ENCODE measurements around the gene DPEP1.

DNA sequence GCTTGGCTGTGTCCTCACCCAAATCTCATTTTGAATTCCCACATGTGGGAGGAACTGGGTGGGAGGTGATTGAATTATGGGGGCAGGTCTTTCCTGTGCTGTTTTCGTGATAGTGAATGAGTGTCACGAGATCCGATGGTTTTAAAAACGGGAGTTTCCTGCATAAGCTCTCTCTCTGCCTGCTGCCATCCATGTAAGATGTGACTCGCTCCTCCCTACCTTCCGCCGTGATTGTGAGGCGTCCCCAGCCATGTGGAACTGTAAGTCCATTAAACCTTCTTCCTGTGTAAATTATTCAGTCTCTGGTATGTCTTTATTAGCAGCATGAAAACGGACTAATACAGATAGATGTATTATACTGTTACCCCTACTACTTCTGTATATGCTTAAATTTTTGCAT lies 47.8 kb downstream of the DPEP1 start:
- TF ChIP-seq, protein P1, sequence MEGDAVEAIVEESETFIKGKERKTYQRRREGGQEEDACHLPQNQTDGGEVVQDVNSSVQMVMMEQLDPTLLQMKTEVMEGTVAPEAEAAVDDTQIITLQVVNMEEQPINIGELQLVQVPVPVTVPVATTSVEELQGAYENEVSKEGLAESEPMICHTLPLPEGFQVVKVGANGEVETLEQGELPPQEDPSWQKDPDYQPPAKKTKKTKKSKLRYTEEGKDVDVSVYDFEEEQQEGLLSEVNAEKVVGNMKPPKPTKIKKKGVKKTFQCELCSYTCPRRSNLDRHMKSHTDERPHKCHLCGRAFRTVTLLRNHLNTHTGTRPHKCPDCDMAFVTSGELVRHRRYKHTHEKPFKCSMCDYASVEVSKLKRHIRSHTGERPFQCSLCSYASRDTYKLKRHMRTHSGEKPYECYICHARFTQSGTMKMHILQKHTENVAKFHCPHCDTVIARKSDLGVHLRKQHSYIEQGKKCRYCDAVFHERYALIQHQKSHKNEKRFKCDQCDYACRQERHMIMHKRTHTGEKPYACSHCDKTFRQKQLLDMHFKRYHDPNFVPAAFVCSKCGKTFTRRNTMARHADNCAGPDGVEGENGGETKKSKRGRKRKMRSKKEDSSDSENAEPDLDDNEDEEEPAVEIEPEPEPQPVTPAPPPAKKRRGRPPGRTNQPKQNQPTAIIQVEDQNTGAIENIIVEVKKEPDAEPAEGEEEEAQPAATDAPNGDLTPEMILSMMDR (IDR thresholded peaks at IDR 0.05), result no peak
- TF ChIP-seq IRF2 (CRISPR knock-in tag; IDR thresholded peaks at IDR 0.05; ENCODE audit: borderline replicate concordance, low read depth), result no peak
- TF ChIP-seq, protein P2, sequence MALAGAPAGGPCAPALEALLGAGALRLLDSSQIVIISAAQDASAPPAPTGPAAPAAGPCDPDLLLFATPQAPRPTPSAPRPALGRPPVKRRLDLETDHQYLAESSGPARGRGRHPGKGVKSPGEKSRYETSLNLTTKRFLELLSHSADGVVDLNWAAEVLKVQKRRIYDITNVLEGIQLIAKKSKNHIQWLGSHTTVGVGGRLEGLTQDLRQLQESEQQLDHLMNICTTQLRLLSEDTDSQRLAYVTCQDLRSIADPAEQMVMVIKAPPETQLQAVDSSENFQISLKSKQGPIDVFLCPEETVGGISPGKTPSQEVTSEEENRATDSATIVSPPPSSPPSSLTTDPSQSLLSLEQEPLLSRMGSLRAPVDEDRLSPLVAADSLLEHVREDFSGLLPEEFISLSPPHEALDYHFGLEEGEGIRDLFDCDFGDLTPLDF (CRISPR knock-in tag; IDR thresholded peaks at IDR 0.05), result no peak
- TF ChIP-seq CBFB (CRISPR knock-in tag; IDR thresholded peaks at IDR 0.05; ENCODE audit: low read depth), result no peak
- no peak for TF ChIP-seq HMGXB4 (CRISPR knock-in tag; IDR thresholded peaks at IDR 0.05)
- no peak for TF ChIP-seq FOXJ3 (CRISPR knock-in tag; IDR thresholded peaks at IDR 0.05; ENCODE audit: borderline replicate concordance)
- no peak for TF ChIP-seq ETV6 (CRISPR knock-in tag; IDR thresholded peaks at IDR 0.05)
- no peak for TF ChIP-seq NFYB (CRISPR knock-in tag; conservative IDR thresholded peaks at IDR 0.05; ENCODE audit: low read depth)

Measured in WTC11 (cell line).